ENCODE measurements around the gene PPP6C. TPM values are rescaled to one million over a fixed set of nuclear protein-coding genes. Genes with fewer than 3 reads are reported as not detected.
A peak's percentile ranks its signal among the peaks of the same experiment; 100 is the strongest.
"Not testable (repeated sequence)": the region's sequence is repeated elsewhere in the genome, so short reads cannot be mapped to it uniquely, and the experiment has no call there.

Gene PPP6C
- 86.9 and 92.2 TPM in 2 replicates for total RNA-seq (2014; rRNA removed; shearing (Covaris generic))

DNA sequence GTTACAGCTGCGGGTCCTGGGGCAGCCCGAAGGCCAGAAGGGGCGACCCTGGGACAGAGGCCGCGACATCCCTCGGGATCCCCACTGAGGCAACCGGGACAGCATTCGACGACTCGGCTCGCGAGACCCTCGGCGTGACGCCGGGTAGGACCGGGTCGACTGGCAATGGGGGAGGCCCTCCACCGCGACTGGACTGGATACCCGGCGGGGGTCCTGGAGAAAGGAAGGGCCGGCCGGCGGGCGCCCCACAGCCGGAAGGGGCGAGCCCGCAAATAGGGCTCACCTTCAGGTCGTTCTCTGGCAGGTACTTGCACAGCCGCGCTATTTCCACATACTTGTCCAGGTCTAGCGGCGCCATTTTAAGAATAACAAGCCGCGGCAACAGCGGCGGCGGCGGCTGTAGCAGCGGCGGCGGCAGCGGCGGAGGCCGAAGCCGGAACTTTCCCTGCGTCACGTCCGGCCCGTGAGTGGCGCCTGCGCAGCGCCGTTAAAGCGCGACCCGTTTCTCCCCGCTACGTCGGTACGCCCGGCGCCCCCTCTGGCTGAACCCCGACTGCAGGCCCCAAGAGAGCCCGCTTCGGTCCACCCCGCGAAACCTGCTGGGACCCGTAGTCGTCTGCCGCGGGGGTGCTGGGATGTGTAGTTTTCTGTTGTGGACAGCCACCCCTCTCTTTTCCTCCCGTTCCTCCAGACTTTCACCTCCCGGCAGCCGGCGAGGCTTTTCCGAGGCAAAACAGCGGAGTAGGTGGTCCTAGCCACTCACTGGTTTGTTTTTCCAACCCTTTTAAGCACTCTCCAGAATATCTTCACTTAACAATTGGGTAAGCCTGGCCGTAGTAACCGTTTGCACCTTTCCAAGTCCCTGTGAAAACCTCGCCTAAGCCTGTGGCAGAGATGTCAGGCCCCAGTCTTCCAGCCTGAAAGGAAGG is at the start of gene PPP6C:
Gene PPP6C, minus strand, starts transcription at position 443 of the 929 bp plus-strand sequence. Its CDS starts 85 bp downstream, at position 358.
- peak; percentile 91 for DNase-seq (ENCODE audit: low spot score)

- no peak for DNase-seq (ENCODE audit: low spot score)
These were observed 49.4 kb upstream of the PPP6C start for GRCh38 chr9:125238915-125239446.

DNA sequence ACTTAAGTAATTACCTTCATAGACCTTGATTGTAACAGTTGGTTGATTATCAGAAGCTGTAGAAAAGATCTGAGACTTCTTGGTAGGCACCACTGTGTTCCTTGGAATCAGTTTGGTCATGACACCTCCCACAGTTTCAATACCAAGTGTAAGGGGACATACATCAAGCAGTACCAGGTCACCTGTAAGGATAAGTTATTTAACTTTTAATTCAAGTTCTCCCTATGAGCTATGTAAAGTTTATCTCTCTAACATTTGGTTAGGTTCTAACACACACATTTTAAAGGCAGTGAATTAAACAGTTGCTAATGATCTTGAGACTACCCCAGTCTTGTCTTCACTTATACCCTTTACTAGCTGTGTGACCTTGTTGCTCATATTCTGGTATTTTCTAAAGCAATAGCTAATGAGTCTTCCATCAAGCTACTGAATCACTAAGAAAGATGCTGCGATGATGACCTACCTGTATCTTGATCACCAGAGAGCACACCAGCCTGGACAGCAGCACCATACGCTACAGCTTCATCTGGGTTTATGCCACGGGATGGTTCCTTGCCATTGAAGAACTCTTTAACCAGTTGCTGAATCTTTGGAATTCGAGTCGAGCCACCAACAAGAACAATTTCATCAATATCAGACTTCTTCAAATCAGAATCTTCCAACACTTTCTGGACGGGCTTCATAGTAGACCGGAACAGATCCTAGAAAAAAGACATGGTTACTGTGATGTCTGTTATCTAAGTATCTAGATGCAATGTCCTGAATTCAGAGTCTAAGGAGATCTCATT is 48.7 kb upstream of the PPP6C start:
- DNase-seq (ENCODE audit: low spot score), result no peak

DNA sequence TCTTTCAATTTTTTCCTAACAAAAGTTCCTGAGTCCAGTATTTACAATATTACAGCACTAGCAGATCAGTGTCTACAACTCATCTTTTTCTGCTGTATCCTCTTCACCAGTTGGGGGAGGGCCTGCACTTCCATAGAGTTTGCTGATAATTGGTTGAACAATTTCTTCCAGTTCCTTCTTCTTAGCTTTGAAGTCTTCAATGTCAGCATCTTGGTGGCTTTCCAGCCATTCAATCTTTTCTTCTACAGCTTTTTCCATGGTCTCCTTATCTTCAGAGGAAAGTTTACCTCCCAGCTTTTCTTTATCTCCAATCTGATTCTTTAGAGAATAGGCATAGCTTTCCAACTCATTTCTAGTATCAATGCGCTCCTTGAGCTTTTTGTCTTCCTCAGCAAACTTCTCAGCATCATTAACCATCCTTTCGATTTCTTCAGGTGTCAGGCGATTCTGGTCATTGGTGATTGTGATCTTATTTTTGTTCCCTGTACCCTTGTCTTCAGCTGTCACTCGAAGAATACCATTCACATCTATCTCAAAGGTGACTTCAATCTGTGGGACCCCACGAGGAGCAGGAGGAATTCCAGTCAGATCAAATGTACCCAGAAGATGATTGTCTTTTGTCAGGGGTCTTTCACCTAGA is 47.0 kb upstream of the PPP6C start:
- not testable (repeated sequence) for DNase-seq (ENCODE audit: low spot score)

DNA sequence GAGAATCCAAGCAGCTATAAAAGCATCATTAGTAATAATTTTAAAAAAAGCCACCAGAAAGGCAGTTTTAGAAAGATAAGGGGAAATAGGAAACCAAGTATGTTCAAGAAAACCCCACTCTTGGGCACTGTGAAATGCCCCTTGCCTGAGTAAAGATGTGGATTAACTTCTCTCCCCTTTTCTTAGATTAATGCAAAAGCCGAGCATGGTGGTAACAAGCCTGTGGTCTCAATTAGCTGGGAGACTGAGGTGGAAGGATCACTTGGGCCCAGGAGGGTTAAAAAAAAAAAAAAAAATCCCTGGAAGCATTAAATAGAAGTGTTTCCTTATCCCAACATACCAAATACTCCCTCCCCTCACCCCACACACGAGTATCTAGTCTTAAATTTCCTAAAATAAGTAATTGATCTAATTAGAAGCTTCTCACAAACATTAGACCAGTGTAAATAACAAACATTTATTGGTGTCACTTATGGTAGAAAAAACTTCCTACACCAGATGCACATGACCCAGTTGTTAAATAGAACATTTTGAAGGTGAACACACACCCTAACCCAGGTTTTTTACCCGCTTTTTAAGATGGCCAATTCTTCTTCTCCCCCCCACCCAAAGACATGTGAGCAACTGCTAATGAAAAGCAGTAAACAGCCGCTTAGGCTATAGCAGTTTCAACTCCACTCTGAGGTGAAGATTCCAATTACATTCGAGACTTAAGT is 46.4 kb upstream of the PPP6C start:
- no peak for DNase-seq (ENCODE audit: low spot score)

DNA sequence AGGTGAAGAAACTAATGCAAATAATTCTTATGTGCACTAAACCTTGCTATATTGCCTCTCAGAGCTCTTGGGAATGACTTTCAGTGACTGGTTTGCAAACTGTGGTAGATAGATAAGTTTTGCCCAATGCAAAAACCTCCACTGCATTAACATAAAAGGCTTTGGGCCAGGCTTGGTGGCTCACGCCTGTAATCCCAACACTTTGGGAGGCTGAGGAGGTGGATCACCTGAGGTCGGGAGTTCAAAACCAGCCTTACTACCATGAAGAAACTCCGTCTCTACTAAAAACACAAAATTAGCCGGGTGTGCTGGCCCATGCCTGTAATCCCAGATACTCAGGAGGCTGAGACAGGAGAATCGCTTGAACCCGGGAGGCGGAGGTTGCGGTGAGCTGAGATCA is 44.5 kb upstream of the PPP6C start:
- DNase-seq (ENCODE audit: low spot score), result not testable (repeated sequence)

DNA sequence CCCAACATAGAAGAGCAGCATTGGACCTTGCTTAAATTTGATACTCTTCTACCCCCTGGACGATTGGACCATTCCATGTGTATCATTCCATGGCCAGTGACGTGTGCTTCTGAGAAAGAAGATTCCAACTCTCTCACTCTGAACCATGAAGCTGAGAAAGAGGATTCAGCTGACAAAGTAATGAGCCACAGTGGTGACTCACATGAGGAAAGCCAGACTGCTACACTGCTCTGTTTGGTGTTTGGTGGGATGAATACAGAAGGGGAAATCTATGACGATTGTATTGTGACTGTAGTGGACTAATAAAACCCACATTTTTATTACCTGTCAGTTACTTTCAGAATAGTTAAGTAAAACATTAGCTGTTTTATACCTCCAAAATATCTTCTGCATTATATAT is 44.1 kb upstream of the PPP6C start:
- DNase-seq (ENCODE audit: low spot score), result peak; percentile 98

- no peak for DNase-seq (ENCODE audit: low spot score)
These were observed 38.2 kb upstream of the PPP6C start for GRCh38 chr9:125227761-125228160.

GRCh38 chr9:125224858-125225257 is 35.3 kb upstream of the PPP6C start:
- DNase-seq (ENCODE audit: low spot score), result not testable (repeated sequence)

DNA sequence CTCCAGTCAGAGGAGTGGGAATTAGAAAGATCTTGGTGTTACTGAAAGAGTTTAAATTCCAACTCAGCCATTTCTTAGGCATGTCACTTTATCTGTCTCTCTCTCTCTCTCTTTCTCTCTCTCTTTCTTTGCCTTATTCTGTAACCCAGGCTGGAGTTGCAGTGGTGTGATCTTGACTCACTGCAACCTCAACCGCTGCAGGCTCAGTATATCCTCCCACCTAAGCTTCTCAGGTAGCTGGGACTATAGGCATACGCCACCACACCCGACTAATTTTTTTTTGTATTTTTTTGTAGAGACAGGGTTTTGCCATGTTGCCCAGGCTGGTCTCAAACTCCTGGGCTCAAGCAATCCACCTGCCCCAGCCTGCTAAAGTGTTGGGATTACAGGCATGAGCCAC is 29.0 kb upstream of the PPP6C start:
- no peak for DNase-seq (ENCODE audit: low spot score)

GRCh38 chr9:125214186-125214585 is 24.6 kb upstream of the PPP6C start:
- no peak for DNase-seq (ENCODE audit: low spot score)

DNA sequence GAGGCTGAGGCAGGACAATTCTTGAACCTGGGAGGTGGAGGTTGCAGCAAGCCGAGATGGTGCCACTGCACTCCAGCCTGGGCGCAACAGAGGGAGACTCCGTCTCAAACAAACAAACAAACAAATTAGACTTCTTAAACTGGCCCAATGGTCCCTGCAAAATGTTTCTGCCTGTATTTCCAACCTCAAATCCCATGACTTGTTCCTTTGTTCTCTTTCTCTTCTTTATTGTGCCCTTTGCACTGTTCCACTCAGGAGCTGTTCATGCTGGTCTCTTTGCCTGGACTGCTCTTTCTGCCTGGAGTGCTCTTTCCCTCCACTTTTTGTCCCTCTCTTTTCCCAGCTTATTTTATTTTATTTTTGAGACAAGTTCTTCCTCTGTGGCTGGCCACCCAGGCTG is 14.9 kb upstream of the PPP6C start:
- no peak for DNase-seq (ENCODE audit: low spot score)

DNA sequence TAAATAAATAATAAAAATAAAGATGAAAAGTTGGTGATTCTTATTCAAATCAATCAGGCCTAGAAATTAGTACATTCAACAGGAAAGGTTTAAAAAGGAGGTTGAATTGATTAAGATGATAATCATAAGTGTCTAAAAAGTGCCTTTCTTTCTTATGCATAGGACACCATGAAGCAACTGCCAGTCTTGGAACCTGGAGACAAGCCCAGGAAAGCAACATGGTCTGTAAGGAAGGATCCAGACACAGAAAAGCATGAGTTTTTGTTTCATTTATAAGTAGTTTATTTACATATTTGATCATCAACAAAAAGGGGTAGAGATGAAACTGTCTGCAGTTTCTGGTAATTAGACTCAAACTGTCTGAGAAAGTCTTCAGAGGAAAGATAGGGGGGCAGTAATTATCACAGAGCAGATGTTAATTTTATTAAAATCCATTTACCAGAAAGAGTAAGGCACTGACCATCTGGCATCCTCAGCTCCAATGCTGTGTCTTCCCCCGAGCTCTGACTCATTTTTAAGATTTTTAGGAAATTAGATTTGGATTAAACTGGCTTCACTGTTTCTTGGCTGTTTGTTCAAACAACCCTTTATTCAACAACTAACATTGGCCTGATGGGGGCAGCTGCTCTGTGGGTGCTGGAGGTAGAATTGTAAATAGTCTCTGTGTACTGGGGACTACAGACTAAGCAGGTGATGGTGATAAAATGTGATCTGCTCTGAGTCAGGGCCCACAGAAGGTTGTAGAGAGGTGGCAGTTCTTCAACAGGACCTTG is 13.4 kb upstream of the PPP6C start:
- no peak for DNase-seq (ENCODE audit: low spot score)

- DNase-seq (ENCODE audit: low spot score), result peak; percentile 95
These were observed 10.8 kb upstream of the PPP6C start, which contains the start of gene RABEPK for GRCh38 chr9:125200216-125201047. RABEPK (plus strand) TSS chr9:125200542; CDS start chr9:125203014, 2,472 bp downstream.

GRCh38 chr9:125195591-125195990 is 6.0 kb upstream of the PPP6C start:
- not testable (repeated sequence) for DNase-seq (ENCODE audit: low spot score)

DNA sequence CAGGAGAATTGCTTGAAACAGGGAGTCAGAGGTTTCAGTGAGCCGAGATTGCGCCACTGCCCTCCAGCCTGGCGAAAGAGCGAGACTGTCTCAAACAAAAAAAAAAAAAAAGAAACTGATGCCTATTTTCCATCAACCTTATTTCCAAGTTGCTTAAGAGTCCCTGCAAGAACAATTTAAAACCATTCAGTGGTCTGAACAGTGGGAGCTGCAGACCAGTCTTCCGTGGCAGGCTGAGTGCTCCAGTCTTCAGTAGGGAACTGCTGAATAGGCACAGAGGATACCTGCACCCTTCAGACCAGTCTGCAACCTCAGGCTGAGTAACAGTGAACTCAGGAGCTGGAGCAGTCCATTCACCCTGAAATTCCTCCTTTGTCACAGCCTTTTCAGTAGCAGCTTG is 4.9 kb upstream of the PPP6C start:
- not testable (repeated sequence) for DNase-seq (ENCODE audit: low spot score)

- no peak for DNase-seq (ENCODE audit: low spot score)
These were observed 778 bp upstream of the PPP6C start for GRCh38 chr9:125190361-125190801.

DNA sequence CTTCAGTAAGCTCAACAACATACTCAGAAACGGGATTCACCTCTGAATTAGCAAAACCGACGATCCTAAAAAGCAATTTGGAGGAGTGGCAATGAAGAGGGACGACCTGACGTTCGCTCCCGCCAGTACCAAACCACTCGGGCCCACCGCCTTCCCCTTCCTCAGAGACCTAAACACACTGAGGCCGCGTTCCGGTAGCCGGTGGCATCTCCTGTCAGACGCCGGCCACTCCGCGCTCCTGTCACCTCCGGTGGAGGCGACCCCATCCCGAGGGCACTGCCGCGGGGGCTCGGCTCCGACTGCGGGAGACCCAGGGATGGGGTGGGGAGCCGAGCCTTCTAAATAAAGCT is 617 bp downstream of the PPP6C start:
- DNase-seq (ENCODE audit: low spot score), result no peak

GRCh38 chr9:125183561-125183960 is 6.0 kb downstream of the PPP6C start:
- no peak for DNase-seq (ENCODE audit: low spot score)

Measured in A172 (cell line).